Ascending aorta (tissue), 2 donors: ENCODE measurements around the gene AUTS2. TPM values are rescaled to one million over a fixed set of nuclear protein-coding genes. Genes with fewer than 3 reads are reported as not detected.

Source experiments
- DNase-seq, 2 donors: peaks; one replicate each; pipeline ENCODE4 v3.0.0-alpha.2; 2019; ENCODE audit warnings: low spot score in 2 of 2
- H3K27ac ChIP-seq, 2 donors: fragments of 200-600 bp; sonication (generic); one replicate each; pipeline ENCODE4 v1.5.1; 2016 to 2017; ENCODE audit warnings: mild to moderate bottlenecking in 1 of 2
- H3K27me3 ChIP-seq: fragments of 200-600 bp; sonication (generic); one replicate; pipeline ENCODE4 v1.5.1; 2017
- H3K36me3 ChIP-seq, 2 donors: fragments of 200-600 bp; sonication (generic); one replicate each; pipeline ENCODE4 v1.5.1; 2016
- H3K4me1 ChIP-seq, 2 donors: fragments of 200-600 bp; sonication (generic); one replicate each; pipeline ENCODE4 v1.5.1; 2016 to 2017; ENCODE audit warnings: mild to moderate bottlenecking in 1 of 2
- H3K4me3 ChIP-seq, 2 donors: fragments of 200-600 bp; sonication (generic); one replicate each; pipeline ENCODE4 v1.5.1; 2016 to 2017; ENCODE audit warnings: mild to moderate bottlenecking in 1 of 2
- H3K9me3 ChIP-seq, 2 donors: fragments of 200-600 bp; sonication (generic); one replicate each; pipeline ENCODE4 v1.5.1; 2016
- intact Hi-C: fragments of 100-400 bp; cut with DNase I; formaldehyde crosslinking; loops from one replicate; pipeline ENCODE4 v1.15.1; 2023
- total RNA-seq: library from RNA; depleted of rRNA; stranded (reverse); fragments of >200 nt; gene quantifications from one replicate; pipeline ENCODE4 v1.1.0, GENCODE V29; 2016
- TF ChIP-seq, protein P1 (sequence below), 3 experiments: fragments of 200-600 bp in 2 of 3; fragments of 450-650 bp in 1 of 3; sonication (generic) in 2 of 3; IDR thresholded peaks; one replicate each; pipeline ENCODE4 v1.5.1; 2016 to 2019; ENCODE audit warnings: antibody characterized with exemption in 3 of 3, mild to moderate bottlenecking in 1 of 3, moderate library complexity in 1 of 3

The AUTS2 gene
- total RNA-seq, 1 donor from 2014 or later = 90.4 TPM

DNA sequence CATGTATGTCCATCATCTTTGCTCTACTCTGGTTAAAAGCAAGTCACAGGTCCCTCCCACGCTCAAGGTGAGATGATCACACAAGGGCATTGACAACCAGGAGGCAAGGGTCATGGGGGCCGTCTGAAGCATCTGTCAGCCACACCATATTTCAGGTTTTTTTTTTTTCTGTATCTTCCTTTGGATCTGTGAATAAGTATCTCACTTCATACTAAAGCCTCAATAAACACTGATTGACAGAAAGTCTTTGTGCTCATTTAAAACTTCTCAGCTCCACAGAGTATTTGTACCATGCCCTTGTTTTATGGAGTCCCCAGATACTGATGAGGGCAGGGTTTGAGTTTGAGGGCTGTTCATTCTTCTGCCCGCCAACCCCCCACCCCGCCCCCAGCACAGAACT, 45.0 kb downstream of the AUTS2 start:
- TF ChIP-seq, protein P1, sequence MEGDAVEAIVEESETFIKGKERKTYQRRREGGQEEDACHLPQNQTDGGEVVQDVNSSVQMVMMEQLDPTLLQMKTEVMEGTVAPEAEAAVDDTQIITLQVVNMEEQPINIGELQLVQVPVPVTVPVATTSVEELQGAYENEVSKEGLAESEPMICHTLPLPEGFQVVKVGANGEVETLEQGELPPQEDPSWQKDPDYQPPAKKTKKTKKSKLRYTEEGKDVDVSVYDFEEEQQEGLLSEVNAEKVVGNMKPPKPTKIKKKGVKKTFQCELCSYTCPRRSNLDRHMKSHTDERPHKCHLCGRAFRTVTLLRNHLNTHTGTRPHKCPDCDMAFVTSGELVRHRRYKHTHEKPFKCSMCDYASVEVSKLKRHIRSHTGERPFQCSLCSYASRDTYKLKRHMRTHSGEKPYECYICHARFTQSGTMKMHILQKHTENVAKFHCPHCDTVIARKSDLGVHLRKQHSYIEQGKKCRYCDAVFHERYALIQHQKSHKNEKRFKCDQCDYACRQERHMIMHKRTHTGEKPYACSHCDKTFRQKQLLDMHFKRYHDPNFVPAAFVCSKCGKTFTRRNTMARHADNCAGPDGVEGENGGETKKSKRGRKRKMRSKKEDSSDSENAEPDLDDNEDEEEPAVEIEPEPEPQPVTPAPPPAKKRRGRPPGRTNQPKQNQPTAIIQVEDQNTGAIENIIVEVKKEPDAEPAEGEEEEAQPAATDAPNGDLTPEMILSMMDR (IDR thresholded peaks at IDR 0.05) = no peak
- H3K36me3 ChIP-seq = no peaks in the 10 kb centered on the region
- no peaks in the 10 kb centered on the region for H3K9me3 ChIP-seq
- H3K27me3 ChIP-seq = no peaks in the 10 kb centered on the region
- intact Hi-C loops = no loop called here
- H3K27ac ChIP-seq = no peak overlapping the region
- no peaks in the 10 kb centered on the region for H3K4me1 ChIP-seq
- DNase-seq = no peak
- H3K4me3 ChIP-seq = no peak overlapping the region

DNA sequence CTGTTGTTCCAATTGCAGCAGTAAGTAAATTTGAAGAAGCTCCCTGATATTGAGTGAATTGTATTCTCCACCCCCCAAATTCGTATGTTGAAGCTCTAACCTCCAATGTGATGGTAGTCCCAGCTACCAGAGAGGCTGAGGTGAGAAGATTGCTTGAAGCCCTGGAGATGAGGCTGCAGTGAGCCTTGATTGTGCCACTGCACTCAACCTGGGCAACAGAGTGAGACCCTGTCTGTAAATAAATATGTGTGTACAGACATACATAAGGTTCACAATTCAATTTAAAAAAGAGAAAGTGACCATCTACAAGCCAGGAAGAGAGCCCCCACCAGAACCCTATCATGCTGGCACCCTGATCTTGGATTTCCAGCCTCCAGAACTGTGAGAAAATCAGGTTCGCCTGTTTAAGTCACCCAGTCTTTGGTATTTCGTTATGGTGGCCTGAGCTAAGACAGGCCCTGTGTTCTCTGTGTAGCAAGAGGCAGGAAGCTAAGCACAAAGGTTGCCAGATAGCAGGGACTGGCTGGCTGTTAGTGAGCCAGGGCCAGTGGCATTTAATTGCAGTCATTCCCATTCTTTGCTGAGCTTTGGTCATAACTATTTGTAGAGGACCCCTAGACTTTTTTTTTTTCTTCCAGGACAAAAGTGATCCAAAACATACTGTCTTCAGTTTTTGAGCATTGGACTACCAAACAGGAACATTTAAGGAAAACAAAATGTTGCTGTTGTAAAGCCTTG, 45.6 kb downstream of the AUTS2 start:
- Histone ChIP-seq H3K27me3 (no peaks in the 10 kb centered on the region), H3K4me3 (no peak overlapping the region), H3K9me3 (no peaks in the 10 kb centered on the region), H3K27ac (no peak overlapping the region), H3K4me1 (no peaks in the 10 kb centered on the region), H3K36me3 (no peaks in the 10 kb centered on the region)
- no peak for DNase-seq
- intact Hi-C loops = no loop called here
- TF ChIP-seq, protein P1 (IDR thresholded peaks at IDR 0.05) = no peak

DNA sequence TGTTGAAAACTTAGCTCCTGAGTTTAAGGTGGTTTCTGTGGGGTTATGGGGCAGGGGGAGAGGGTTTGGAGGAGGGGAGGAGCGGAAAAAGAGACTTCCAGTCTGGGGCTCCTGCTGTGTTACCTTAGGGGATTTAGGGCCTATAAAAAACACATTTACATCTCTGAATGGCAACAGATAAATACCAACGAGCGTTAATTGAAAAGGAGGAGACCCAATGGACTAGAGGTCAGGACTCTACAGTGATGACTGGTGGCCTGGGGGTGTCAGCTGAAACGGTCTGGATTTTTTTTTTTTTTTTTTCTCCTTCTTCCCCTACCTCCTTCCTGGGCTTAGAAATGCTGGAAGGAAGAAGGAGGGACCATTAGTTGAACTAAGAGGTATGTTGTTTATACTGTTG, 47.4 kb downstream of the AUTS2 start:
- Histone ChIP-seq H3K27me3 (no peaks in the 10 kb centered on the region), H3K4me1 (no peaks in the 10 kb centered on the region), H3K36me3 (no peaks in the 10 kb centered on the region), H3K4me3 (no peak overlapping the region), H3K27ac (no peak overlapping the region), H3K9me3 (no peaks in the 10 kb centered on the region)
- DNase-seq = no peak
- TF ChIP-seq, protein P1 (IDR thresholded peaks at IDR 0.05) = no peak
- intact Hi-C loops = no loop called here

DNA sequence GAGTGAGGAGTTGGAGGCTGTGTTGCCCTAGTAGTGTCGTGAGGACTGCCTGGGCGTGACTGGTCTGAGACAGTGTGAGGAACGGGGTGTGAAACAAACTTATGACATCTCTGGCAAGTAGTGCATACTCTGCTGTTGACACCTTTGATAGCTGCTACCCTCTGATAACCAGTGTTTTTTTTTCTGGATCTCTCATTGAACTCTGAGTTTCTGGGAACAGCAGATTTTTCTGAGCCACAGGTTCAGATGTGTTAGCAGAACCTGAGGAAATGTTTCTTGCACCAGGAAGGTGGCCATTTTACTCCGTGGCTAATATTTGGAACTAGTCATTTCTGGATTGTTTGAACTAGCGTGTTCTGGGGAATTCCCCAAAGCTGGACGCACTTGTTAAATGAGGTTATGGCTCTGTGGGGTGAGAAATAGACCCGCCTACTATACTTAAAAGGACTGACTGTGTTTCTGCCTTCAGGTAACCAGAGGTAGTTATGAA, 52.9 kb downstream of the AUTS2 start:
- DNase-seq = no peak
- Histone ChIP-seq H3K4me3 (no peak overlapping the region), H3K27ac (no peak overlapping the region), H3K4me1 (peaks cover 0 to 3% of the 10 kb centered on the region in 2 donors), H3K27me3 (no peaks in the 10 kb centered on the region), H3K9me3 (no peaks in the 10 kb centered on the region), H3K36me3 (no peaks in the 10 kb centered on the region)
- TF ChIP-seq, protein P1 (IDR thresholded peaks at IDR 0.05) = no peak
- intact Hi-C loops = no loop called here

DNA sequence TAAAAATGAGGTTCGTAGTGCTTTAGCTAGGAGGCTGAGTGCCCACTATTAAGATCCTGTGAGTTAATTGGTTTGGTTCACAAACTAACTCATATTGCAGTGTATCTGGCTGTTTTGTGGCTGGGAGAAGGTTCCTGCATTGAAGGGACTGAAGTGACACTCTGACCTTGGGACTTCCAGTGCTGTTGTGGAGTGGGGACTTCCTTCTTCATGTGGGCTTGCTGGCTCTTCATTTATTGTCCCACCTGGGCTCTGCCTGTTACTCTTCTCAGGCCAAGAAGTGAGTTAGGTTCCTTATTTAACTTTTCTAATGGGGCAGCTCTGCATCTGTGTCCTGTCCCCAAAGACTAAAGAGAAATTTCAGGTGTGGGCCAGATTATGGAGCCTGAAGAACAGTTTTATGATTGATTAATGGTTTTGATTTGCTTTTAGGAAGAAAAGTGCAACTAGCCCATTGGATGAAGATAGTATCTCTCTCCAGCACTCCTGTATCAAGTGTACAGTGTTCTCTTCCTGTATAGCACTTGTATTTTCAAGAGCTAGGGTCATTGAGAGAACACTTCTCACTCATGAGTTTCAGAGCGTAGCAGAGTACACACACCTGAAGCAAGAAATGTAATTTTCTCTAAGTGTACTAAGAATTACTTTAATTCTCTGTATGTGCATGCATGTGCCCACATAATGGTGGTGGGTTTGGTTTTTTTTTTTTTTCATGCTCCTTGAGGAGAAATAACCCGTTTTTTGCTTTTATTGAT, 54.8 kb downstream of the AUTS2 start:
- no peaks in the 10 kb centered on the region for H3K36me3 ChIP-seq
- TF ChIP-seq, protein P1 (IDR thresholded peaks at IDR 0.05) = no peak
- intact Hi-C loops = no loop called here
- no peaks in the 10 kb centered on the region for H3K9me3 ChIP-seq
- H3K27me3 ChIP-seq = no peaks in the 10 kb centered on the region
- no peak overlapping the region for H3K27ac ChIP-seq
- peaks cover 0 to 3% of the 10 kb centered on the region in 2 donors for H3K4me1 ChIP-seq
- no peak overlapping the region for H3K4me3 ChIP-seq
- DNase-seq = no peak
